K562 treated with DMSO at 1 percent for 48 hours (cell line): ENCODE measurements around the gene HDAC1. TPM values are rescaled to one million over a fixed set of nuclear protein-coding genes. Genes with fewer than 3 reads are reported as not detected.

Source experiments
- total RNA-seq: library from RNA; unstranded; fragments of 300-600 nt; gene quantifications from 2 replicates; pipeline ENCODE4 v1.2.3, GENCODE V29; 2022; ENCODE audit warnings: low replicate concordance; ENCODE audit errors: extremely low read depth

HDAC1 gene
- 992 TPM in 1 of 2 replicates, not detected in the other for total RNA-seq

DNA sequence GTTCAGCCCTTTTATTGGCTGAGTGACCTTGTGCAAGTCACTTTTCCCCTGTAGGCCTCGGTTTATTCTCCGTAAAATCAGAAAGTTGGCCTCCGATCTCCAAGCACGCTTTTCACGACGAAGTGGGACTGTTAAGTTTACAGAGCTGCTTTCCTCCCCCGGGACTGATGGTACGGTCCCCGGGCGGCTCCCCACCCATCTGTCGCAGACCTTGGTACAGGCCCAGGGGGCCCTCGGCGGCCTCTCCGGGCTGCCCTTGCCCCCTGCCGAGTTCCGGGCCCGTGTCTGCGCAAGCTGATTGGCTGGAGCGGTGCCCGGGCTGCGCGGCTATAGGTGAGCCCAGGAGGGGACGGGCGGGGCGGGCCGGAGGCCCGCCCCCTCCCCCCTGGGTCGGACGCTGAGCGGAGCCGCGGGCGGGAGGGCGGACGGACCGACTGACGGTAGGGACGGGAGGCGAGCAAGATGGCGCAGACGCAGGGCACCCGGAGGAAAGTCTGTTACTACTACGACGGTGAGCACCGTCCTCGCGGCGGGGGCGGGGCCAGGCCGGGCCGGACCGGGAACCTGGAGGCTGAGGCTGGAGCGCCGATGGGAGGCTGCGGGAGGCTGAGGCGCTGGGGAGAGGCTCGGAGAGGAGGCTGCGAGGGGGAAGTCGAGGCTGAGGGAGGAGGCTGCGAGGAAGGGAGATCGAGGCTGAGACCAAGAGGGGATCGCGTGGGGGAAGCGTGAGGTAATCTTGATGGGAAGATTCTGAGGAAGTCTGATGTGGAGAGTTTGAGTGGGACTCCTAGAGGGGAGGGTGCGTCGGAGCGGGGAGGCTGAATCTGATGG is at the start of gene HDAC1:
Gene HDAC1 (plus strand): TSS at position 376 of the 831 bp plus-strand sequence. CDS start 87 bp downstream, at position 463.

DNA sequence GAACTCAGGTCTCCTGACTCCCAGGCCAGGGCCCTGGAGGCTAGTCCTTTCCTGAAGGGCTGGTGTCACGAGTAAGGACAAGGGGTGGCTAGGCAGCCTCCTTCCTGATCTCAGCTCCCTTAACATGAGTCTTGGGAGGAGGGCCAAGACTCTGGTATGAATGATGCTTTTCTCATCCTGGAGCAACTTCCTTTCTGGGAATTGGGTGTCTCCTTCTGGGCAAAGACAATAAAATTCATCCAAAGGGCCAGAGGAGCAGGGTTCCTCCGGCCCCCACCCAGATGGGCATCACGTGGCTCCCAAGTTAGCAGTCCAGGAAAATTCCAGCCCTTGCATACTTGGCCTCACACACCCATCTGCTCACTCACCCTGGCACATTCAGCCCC is 45.0 kb upstream of the HDAC1 start, which contains the start of gene FAM167B:
Gene FAM167B (plus strand): TSS at position 335 of the 386 bp plus-strand sequence. CDS start 200 bp downstream, outside the sequence.

DNA sequence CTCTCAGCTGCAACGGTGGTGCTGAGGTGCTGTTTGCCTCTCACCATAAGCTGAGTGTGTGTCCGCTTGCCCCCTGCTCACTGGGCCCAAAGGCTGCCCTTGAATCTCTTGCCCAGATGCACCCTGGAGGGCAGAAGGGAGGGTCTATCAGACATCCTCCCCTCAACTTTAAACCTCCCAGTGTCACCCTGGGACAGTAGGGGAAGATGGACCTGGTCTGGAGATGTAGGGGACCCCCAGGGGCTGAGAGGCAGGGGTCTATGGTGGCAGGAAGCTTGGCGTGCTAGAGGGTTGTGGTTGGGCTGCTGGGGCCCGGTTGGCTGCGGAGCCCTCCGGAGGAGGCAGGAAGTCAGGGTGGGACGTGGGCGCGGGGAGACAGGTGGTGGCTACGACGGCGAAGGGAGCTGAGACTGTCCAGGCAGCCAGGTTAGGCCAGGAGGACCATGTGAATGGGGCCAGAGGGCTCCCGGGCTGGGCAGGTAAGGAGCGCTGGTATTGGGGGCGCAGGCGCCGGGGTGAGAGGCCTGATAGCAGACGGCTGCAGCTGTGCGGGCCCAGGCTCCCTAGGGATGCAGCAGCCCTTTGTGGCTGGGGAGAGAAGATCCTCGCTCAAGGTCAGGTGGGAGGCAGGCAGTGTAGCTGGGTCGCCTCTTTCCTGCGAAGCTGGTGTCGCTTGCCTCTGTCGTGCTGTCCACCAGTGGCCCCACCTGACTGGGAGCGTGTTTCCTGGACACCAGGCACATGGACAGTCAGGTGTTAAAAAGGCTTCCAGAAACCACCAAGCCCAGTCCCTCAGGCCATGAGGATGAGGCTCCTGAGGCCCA is 40.8 kb upstream of the HDAC1 start, which contains the start of gene LCK:
Gene LCK (plus strand): TSS at position 373 of the 824 bp plus-strand sequence. CDS start 23,065 bp downstream, outside the sequence.

DNA sequence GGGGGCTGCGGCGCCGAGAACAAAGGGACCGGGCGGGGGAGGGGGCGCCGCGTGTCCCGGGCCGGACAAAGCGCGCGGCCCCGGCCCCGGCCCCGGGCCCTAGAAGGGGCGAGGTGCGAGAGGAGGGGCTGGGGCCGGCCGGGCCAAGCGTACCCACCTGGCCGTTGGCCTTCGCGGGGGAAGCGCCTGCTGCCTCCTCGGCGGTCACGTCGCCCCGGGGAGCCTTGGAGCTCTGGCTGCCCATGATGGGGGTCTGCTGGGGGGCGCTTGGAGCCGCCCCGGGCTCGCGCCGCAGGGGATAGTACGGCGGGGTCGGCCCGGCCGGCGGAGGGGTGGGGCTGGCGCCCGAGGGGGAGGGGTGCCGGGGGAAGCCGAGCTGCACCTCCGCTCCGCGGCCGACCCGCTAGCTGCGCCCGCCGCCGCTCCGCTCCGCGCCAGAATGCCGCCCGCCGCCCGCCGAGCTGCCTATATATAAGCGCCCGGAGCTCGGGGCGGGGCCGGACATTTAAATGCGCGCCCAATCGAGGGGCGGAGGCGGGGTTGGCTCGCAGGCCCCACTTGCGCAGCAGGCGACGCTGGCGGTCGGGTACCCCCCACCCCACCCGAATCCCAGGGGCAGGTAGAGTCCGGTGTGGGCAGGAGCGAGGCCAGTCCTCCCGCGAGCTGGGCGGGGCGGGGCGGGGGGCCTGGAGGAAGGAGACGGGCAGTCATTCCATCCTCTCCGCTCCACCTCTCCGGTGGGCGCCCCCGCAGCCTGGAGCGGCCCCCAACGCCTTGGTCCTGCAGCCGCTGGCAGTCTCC is 44.1 kb downstream of the HDAC1 start, which contains the start of gene MARCKSL1:
Gene MARCKSL1 (minus strand): TSS at position 444 of the 801 bp plus-strand sequence. CDS start 200 bp downstream, at position 244.

DNA sequence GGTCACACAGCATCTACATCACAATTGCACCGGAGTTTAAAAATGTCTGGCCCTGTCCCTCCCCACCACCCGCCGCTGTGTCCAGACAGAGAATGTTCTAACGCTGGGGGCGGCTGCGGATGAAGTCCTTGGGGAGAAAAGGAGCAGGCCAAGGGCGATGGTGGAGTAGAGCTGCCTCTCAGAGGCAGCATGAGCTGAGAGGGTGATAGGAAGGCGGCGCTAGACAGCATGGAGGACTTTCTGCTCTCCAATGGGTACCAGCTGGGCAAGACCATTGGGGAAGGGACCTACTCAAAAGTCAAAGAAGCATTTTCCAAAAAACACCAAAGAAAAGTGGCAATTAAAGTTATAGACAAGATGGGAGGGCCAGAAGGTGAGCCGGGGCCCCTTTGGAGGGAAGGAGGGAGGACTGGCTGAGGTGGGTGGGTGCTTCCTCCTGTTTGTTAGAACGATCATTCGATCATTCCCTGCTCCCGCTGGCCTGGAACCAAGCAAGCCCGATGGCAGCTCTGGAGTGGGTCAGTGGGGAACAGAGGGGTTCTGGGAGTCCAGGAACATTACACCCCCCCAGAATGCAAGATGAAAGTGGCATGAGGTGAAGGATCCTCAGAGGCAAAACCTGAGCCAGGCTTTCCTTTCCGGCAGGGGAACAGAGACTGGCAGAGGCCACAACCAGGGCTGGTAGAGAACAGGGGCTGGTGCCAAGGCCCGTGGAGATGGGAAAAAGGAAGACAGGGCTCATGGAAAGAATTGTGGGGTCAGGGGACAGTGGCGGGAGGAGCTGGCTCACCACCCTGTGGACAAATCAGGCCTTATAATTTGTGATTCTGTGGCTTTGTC is 70.8 kb downstream of the HDAC1 start, which contains the start of the genes FAM229A and TSSK3:
Gene FAM229A (minus strand): TSS at position 12 of the 840 bp plus-strand sequence. CDS start 394 bp downstream, outside the sequence.
Gene TSSK3 (plus strand): TSS at position 66 of the 840 bp plus-strand sequence. CDS start 163 bp downstream, at position 229.

Other genes starting within 250 kb of the HDAC1 start
- not detected in 2 replicates for gene TMEM39B, start 219.1 kb upstream of the HDAC1 start, total RNA-seq
- not detected in 2 replicates for gene KPNA6, start 184.0 kb upstream of the HDAC1 start, total RNA-seq
- not detected in 2 replicates for gene TXLNA, start 112.4 kb upstream of the HDAC1 start, total RNA-seq
- gene CCDC28B, start 91.5 kb upstream of the HDAC1 start, total RNA-seq, result not detected in 2 replicates
- gene IQCC, start 86.4 kb upstream of the HDAC1 start, total RNA-seq, result not detected in 2 replicates
- gene DCDC2B, start 83.0 kb upstream of the HDAC1 start, total RNA-seq, result not detected in 2 replicates
- gene TMEM234, start 69.7 kb upstream of the HDAC1 start, total RNA-seq, result not detected in 2 replicates
- not detected in 2 replicates for gene EIF3I, start 69.7 kb upstream of the HDAC1 start, total RNA-seq
- not detected in 2 replicates for gene FAM167B, start 44.9 kb upstream of the HDAC1 start, total RNA-seq
- gene LCK, start 40.8 kb upstream of the HDAC1 start, total RNA-seq, result not detected in 2 replicates
- gene MARCKSL1, start 44.1 kb downstream of the HDAC1 start, total RNA-seq, result not detected in 2 replicates
- gene FAM229A, start 70.4 kb downstream of the HDAC1 start, total RNA-seq, result not detected in 2 replicates
- gene TSSK3, start 70.5 kb downstream of the HDAC1 start, total RNA-seq, result not detected in 2 replicates
- gene BSDC1, start 102.4 kb downstream of the HDAC1 start, total RNA-seq, result not detected in 2 replicates
- gene ZBTB8B, start 173.0 kb downstream of the HDAC1 start, total RNA-seq, result not detected in 2 replicates
- gene ZBTB8A, start 247.3 kb downstream of the HDAC1 start, total RNA-seq, result not detected in 2 replicates